ENCODE results near the gene PTPRN2.

PTPRN2 gene

DNA sequence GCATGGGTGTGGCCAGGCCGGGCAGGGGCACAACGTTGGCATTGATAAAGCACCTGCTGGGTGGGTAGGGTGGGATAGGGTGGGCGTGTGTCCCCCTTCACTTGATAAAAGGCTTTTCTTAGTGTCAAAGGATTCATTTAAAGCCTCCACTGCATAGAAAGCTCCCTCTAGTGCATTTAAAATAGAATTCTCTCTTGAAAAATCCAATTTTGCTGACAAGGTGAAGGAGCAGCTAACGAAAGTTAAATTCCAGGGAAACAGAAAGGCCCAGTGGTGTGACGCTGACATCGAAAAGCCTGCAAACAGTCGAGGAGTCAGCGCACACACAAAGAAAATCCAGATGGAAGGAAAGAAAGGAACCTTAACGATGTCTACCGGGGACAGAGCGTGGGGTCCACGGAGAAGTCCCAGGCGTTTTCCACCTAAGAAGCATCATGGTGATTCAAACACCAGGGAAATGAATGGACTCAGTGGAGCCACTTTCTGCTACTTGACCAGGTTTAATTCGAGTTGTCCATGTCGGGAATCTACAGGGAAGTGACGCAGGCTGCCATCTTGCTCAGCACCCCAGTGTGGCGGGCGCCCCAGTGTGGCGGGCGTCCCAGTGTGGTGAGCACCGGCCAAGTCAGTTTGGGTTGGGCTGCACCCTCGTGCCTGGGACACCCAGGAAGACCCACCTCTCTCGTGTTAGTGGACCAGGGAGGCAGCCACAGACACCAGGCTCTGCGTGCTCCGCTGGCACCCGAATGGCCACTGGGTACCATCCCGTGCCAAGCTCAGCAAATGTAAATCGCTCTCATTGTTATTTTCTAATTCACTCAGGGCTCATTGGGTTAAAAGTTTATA lies 1033.0 kb downstream of the PTPRN2 start:
- no peak for DNase-seq
- Mint-ChIP-seq H3K4me1 (peaks cover 10% of the 10 kb centered on the region), H3K27me3 (ENCODE audit: low read depth, poor library complexity) (no peaks in the 10 kb centered on the region), H3K27ac (no peak overlapping the region), H3K4me3 (no peak overlapping the region), H3K36me3 (ENCODE audit: low read depth) (no peaks in the 10 kb centered on the region), H3K9me3 (no peaks in the 10 kb centered on the region)
- TF ChIP-seq, protein P1, sequence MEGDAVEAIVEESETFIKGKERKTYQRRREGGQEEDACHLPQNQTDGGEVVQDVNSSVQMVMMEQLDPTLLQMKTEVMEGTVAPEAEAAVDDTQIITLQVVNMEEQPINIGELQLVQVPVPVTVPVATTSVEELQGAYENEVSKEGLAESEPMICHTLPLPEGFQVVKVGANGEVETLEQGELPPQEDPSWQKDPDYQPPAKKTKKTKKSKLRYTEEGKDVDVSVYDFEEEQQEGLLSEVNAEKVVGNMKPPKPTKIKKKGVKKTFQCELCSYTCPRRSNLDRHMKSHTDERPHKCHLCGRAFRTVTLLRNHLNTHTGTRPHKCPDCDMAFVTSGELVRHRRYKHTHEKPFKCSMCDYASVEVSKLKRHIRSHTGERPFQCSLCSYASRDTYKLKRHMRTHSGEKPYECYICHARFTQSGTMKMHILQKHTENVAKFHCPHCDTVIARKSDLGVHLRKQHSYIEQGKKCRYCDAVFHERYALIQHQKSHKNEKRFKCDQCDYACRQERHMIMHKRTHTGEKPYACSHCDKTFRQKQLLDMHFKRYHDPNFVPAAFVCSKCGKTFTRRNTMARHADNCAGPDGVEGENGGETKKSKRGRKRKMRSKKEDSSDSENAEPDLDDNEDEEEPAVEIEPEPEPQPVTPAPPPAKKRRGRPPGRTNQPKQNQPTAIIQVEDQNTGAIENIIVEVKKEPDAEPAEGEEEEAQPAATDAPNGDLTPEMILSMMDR (IDR thresholded peaks at IDR 0.05): no peak

DNA sequence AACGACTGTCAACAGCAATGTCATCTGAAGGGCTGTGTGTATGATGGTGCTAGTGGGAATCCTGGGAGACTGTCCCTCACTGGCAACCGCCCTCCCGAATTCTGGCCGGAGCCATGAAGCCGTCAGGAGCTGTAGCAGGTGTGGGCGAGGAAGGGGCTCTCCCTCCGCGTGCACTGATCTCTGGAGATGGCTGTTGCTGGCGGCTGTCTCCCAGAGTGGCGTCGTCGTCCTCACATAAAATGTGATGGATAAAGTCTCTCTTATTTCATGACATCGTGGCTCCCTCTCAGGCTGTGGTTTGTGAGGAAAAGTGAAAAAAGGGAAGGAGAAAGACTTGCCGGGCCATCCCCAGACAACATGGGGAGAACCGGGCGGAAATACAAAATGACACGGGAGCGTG lies 1034.4 kb downstream of the PTPRN2 start:
- no peak for DNase-seq
- Mint-ChIP-seq H3K9me3 (no peaks in the 10 kb centered on the region), H3K4me1 (peaks cover 16% of the 10 kb centered on the region), H3K27ac (peak overlapping the region; percentile 29), H3K4me3 (no peak overlapping the region), H3K27me3 (ENCODE audit: low read depth, poor library complexity) (no peaks in the 10 kb centered on the region), H3K36me3 (ENCODE audit: low read depth) (no peaks in the 10 kb centered on the region)
- TF ChIP-seq, protein P1 (IDR thresholded peaks at IDR 0.05): no peak

DNA sequence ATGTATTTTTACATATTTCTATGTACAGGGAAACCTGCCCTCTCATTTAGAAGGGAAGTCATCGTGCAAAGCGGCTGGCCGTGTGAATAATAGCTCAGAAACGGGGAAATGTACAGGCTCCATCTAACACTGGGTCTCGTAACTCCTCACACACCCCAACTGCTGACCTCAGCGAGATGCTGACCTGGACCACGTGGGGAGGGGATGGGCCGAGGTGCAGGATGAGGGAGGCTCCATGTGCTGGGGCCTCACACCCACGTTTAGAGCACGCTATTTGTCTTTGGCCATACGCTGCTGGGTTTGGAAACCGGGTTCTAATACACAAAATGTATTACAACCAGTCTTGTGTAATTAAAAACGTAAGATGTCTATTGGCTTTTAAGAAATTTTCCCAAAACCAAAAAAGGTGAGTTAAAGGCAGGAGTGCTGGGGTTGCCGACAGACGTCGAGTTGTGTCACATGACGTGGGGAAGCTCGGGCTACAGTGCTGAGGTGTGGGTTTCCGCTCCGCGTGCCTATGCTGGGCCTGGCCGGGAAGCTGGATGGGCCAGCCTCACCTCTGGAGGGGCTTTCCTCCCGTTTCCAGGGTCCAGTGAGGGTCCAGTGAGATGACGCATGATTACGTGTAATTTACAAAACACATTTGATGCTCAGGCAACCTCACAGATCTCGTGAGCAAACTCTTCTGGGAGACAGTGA lies 1035.2 kb downstream of the PTPRN2 start:
- no peak overlapping the region for H3K4me3 Mint-ChIP-seq
- DNase-seq: no peak
- no peaks in the 10 kb centered on the region for H3K36me3 Mint-ChIP-seq (ENCODE audit: low read depth)
- TF ChIP-seq, protein P1 (IDR thresholded peaks at IDR 0.05): no peak
- peaks cover 16% of the 10 kb centered on the region for H3K4me1 Mint-ChIP-seq
- no peaks in the 10 kb centered on the region for H3K9me3 Mint-ChIP-seq
- no peaks in the 10 kb centered on the region for H3K27me3 Mint-ChIP-seq (ENCODE audit: low read depth, poor library complexity)
- H3K27ac Mint-ChIP-seq: no peak overlapping the region

DNA sequence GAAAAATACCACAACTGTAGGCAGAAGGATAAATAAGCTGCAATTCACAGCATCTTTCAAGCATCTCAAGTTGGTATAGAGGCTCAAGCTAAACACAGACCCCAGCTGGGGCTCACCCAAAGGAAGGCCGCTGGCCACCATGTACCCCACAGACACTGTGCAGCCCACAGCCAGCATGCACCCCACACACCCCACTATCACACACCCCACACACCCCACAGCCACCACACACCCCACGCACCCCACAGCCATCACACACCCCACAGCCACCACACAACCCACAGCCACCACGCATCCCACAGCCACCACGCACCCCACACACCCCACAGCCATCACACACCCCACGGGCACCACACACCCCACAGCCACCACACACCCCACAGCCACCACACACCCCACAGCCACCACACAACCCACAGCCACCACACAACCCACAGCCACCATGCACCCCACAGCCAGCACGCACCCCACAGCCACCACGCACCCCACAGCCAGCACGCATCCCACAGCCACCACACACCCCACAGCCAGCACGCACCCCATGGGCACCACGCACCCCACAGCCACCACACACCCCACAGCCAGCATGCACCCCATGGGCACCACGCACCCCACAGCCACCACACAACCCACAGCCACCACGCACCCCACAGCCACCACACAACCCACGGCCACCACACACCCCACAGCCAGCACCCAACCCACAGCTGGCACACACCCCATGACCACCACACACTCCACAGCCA lies 1036.1 kb downstream of the PTPRN2 start:
- H3K27me3 Mint-ChIP-seq (ENCODE audit: low read depth, poor library complexity): no peaks in the 10 kb centered on the region
- H3K9me3 Mint-ChIP-seq: no peaks in the 10 kb centered on the region
- no peak for DNase-seq
- no peak overlapping the region for H3K4me3 Mint-ChIP-seq
- no peak overlapping the region for H3K27ac Mint-ChIP-seq
- H3K36me3 Mint-ChIP-seq (ENCODE audit: low read depth): peaks cover 3% of the 10 kb centered on the region
- TF ChIP-seq, protein P1 (IDR thresholded peaks at IDR 0.05): no peak
- H3K4me1 Mint-ChIP-seq: peaks cover 16% of the 10 kb centered on the region

DNA sequence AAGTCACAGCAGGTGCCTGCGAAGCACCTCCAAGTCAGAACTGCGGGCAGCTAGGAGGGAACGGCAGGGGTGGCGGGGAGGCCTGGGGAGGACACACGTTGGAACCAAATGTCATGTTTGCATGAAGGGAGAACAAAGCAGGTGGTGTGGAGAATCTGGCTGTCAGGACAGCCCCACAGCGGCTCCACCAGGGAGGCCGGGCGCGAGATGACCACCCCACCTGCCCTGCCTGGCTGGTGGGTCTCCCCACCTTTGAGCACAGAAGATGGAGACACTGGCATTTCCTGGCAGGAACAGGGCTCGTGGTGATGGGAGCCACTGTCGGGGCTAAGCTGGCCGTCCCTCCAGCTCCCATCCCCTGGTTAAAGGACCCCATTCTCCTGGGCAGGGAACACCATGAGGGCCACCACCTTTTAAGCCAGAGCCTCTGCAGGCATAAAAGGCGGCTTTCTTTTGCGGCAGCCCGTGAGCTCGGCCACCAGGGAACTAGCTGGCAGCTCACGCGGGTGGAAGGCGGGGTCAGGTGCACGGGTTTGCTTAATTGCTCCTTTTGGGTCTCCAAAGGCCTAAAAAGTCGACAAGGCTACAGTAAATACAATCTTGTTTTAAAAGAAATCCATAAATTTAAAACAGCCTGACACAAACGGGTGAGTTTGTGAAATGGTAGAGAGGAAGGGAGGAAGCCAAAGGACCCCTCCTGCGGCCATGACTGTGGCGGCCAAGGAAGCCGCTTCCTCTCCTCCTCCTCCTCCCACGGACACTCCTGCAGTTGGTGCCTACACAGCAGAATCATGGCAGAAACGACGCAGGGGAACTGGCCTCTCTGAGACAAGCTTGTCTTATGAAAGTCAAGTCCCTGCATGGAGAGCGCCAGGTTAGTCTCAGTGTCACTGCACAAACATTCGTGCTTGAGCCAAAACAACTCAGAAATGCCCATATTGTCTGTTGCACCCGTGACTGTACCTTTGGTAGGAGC lies 1037.0 kb downstream of the PTPRN2 start:
- Mint-ChIP-seq H3K36me3 (ENCODE audit: low read depth) (peaks cover 6% of the 10 kb centered on the region), H3K27me3 (ENCODE audit: low read depth, poor library complexity) (no peaks in the 10 kb centered on the region), H3K27ac (no peak overlapping the region), H3K9me3 (no peaks in the 10 kb centered on the region), H3K4me3 (no peak overlapping the region), H3K4me1 (peaks cover 19% of the 10 kb centered on the region)
- DNase-seq: no peak
- TF ChIP-seq, protein P1 (IDR thresholded peaks at IDR 0.05): no peak

Measured in nephron progenitor cell (in vitro differentiated cells).